ENCODE results near the gene IKZF1.

DNA sequence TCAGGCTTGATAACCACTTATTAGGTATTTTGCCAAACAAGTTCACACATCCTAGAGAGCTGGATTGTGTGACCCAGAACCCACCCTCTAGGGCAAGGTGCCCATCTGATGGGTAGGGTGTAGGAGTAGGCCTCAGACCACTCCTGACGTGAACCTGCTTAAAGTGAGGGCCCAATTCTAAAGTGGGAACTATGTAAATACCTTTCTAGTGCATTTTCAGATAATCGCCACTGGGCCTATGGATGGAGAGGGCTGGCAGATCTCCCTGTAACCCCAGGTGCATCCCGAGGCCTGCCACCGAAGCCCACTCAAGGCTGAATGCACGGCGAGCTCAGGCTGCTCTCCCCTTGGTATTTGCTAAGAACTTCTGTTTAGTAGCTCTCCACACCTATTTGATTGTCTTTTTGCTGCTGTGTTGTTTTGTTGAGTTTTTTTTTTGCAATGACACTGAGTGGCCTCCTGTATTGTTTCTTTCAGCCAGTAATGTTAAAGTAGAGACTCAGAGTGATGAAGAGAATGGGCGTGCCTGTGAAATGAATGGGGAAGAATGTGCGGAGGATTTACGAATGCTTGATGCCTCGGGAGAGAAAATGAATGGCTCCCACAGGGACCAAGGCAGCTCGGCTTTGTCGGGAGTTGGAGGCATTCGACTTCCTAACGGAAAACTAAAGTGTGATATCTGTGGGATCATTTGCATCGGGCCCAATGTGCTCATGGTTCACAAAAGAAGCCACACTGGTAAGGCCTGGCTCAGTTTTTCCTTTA lies 71.7 kb downstream of the IKZF1 start:
- TF ChIP-seq, protein P1, sequence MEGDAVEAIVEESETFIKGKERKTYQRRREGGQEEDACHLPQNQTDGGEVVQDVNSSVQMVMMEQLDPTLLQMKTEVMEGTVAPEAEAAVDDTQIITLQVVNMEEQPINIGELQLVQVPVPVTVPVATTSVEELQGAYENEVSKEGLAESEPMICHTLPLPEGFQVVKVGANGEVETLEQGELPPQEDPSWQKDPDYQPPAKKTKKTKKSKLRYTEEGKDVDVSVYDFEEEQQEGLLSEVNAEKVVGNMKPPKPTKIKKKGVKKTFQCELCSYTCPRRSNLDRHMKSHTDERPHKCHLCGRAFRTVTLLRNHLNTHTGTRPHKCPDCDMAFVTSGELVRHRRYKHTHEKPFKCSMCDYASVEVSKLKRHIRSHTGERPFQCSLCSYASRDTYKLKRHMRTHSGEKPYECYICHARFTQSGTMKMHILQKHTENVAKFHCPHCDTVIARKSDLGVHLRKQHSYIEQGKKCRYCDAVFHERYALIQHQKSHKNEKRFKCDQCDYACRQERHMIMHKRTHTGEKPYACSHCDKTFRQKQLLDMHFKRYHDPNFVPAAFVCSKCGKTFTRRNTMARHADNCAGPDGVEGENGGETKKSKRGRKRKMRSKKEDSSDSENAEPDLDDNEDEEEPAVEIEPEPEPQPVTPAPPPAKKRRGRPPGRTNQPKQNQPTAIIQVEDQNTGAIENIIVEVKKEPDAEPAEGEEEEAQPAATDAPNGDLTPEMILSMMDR (IDR thresholded peaks at IDR 0.05; ENCODE audit: low read depth, low read length): no peak
- TF ChIP-seq, protein P2, sequence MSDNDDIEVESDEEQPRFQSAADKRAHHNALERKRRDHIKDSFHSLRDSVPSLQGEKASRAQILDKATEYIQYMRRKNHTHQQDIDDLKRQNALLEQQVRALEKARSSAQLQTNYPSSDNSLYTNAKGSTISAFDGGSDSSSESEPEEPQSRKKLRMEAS (IDR thresholded peaks at IDR 0.05; ENCODE audit: low read depth, low read length): no peak
- TF ChIP-seq POLR2A (IDR thresholded peaks at IDR 0.05; ENCODE audit: extremely low read depth, insufficient read length): no peak
